C4-2B (cell line): ENCODE measurements around the gene DACT1.

Source experiments
- H3K27ac ChIP-seq: fragments of 450-650 bp; 2 replicates; pipeline ENCODE4 v1.5.1; 2017
- CTCF ChIP-seq: fragments of 450-650 bp; conservative IDR thresholded peaks from 2 replicates; pipeline ENCODE4 v1.5.1; 2017; ENCODE audit warnings: mild to moderate bottlenecking
- ZFX ChIP-seq: fragments of 450-650 bp; IDR thresholded peaks from 2 replicates; pipeline ENCODE4 v1.6.1; 2017

The DACT1 gene

DNA sequence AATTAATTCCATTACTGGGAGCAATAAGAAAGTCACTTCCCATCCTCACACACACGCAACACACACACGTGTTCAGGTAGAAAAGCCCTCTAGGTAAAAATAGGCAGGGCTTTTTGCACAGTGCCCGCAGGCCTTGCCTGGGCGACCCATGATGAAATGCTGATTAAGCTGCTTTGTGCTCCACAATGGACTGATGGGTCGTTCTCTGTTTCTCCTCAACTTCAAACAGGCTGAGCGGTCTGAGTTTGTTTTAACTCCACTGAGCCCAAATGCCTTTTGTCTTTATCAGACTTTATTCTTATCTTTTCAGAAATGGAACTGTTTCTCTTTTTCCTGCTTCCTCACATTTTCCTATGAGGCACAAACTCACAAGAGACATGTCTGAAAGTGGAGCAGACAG, 9.4 kb upstream of the DACT1 start:
- H3K27ac ChIP-seq, result no peak overlapping the region
- TF ChIP-seq ZFX, result no peak
- TF ChIP-seq CTCF, result no peak

- TF ChIP-seq CTCF (no peak), ZFX (no peak)
- no peak overlapping the region for H3K27ac ChIP-seq
Measured at GRCh38 chr14:58629281-58629680, 8.5 kb upstream of the DACT1 start.

GRCh38 chr14:58631732-58632131, 6.0 kb upstream of the DACT1 start:
- no peak for TF ChIP-seq CTCF
- no peak for TF ChIP-seq ZFX

GRCh38 chr14:58633831-58634230, 3.9 kb upstream of the DACT1 start:
- no peak overlapping the region for H3K27ac ChIP-seq
- TF ChIP-seq ZFX, result no peak
- TF ChIP-seq CTCF, result no peak

More at GRCh38 chr14:58631732-58632131, 6.0 kb upstream of the DACT1 start:
- no peak overlapping the region for H3K27ac ChIP-seq

GRCh38 chr14:58634406-58635090, 3.2 kb upstream of the DACT1 start:
- TF ChIP-seq CTCF (no peak), ZFX (no peak)
- H3K27ac ChIP-seq, result no peak overlapping the region

DNA sequence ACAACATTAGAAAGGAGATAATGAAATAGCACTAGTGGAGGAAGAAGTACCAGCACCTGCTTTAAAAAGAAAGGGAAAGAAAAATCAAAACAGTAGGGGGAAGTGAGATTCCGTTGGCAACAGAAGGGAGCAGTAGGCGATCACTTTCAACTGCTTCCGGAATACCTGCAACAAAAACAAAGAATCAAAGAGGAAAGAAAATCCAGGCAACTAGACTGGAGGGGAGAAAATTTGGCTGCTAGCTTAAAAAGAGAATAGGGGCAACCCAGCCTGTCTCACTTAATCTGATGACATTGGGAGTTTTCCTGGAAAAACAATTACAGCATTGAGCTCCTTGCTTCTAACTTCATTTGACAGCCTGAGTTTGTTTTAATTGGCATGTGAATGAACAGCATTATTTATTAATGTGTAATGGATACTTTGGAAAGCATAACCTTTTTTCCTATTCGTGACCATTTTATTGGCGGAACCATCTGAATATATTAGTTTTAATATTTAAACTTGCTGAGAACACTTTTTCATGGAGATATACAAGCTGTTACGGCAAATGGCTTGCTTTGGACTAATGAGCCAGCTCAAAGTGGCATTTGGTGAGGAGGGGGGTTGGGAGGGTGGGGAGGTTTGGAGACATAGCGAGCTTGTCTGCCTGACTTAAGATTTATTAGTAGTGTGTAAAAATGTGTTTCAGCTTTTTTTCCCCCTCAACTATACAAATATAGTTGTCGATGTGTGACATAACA, 2.5 kb upstream of the DACT1 start:
- no peak overlapping the region for H3K27ac ChIP-seq
- TF ChIP-seq CTCF, result no peak
- no peak for TF ChIP-seq ZFX

DNA sequence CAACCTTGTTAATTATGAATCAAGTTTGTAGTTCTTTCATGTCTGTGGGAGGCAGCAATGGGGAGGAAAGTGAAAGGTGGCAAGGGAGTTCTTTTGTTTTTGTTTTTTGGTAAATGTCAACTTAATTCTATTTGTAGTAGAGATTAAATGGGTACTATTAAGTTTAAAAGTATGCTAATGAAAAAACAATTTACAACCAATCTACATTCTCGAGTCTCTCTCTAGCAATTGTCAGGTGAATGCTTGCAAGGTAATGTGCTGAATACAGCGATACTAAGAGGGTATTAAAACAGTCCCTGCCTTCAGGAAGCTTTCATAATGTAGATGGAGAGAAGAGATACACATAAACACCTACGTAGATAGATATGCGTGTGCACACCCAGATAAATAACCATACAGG, 1.6 kb upstream of the DACT1 start:
- no peak overlapping the region for H3K27ac ChIP-seq
- TF ChIP-seq CTCF (no peak), ZFX (no peak)
